Right lobe of liver (tissue), 4 donors: ENCODE results near the gene TCL1A.

Source experiments
- CTCF ChIP-seq, 4 donors: fragments of 200-600 bp in 3 of 4; fragments of 450-650 bp in 1 of 4; IDR thresholded peaks; one replicate each; pipeline versions ENCODE4 v1.5.1 to v1.8.0; 2016 to 2022; ENCODE audit warnings: antibody characterized with exemption in 4 of 4, mild to moderate bottlenecking in 2 of 4
- POLR2A ChIP-seq: fragments of 450-650 bp; IDR thresholded peaks from one replicate; pipeline ENCODE4 v1.6.1; 2017; ENCODE audit warnings: antibody characterized with exemption, mild to moderate bottlenecking
- donor health status: DM: no; HTN: no; CAD: no.
- donor health status: DM: no; HTN: no; CAD: no.
- donor health status: DM: no; HTN: yes; CAD: no.

DNA sequence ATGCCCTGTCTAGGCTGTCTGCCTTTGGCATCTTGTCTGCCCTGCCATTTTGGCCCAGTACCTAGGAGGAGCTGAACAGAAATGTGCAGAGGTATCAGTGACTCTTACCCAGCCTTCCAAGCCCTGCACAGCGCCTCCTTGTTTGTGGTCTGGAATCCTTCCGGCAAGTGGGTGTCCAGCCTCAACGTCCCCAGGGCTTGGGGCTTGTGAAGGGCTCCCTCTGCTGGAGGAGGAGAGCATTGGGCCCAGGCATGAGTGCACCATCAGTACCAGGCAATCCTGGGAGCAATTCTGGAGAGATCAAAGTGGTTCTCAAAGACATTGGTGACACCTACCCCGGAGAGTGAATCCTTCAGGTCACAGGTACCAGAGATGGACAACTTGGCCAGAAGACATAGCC, 30.1 kb downstream of the TCL1A start:
- TF ChIP-seq CTCF (IDR thresholded peaks at IDR 0.05): peak; percentile 57 to 81 (median 71)
- TF ChIP-seq POLR2A: no peak
